Middle frontal gyrus (tissue), 1 donor: ENCODE results near the gene FAM81A.
"Not testable (repeated sequence)": the region's sequence is repeated elsewhere in the genome, so short reads cannot be mapped to it uniquely, and the experiment has no call there.

ENCODE experiments used
- DNase-seq: peaks from one replicate; pipeline ENCODE4 v3.0.0-alpha.2; 2015; ENCODE audit warnings: low spot score; ENCODE audit errors: extremely low spot score

FAM81A gene

DNA sequence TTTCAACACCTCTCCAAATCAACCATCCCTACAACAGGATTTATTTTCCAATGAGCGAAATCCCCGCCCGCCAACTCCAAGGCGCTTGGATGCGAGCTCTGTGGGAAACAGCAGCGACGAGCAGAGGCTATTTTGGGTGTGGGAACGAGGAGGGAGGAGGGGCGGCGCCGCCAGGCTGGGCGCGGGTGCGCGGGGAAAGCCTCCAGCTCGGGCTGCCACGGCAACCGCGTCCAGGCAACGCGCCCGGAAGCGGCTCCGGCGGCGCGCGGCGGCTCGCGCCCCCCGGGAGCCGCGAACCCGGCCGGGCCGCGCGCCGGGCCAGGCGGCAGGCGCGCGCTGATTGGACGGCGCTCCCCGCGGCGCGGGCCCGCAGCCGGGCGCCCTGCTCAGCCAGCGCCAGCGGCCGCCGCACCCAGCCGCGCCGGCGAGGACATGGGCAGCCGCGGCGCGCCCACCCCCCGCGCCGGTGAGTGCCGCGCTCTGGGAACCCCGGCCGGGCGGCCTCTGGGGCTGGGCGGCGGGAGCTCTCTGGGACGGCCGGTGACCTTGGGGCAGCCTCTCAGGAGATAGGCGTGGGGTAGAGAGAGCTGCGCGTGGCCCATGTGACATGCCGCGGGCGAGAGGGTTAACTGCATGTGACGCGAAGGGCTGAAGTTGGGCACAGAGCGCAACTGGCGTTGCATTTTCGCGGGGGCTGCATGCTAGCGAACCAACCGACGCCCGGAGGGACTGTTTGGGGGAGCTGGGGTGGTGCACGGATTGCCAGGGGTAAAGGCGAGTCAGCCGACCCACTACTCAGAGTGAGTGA lies at the start of gene FAM81A:
FAM81A (plus strand) TSS at position 370 of the 808 bp plus-strand sequence. CDS start 20,441 bp downstream, outside the sequence.
- DNase-seq: peak; percentile 74

DNA sequence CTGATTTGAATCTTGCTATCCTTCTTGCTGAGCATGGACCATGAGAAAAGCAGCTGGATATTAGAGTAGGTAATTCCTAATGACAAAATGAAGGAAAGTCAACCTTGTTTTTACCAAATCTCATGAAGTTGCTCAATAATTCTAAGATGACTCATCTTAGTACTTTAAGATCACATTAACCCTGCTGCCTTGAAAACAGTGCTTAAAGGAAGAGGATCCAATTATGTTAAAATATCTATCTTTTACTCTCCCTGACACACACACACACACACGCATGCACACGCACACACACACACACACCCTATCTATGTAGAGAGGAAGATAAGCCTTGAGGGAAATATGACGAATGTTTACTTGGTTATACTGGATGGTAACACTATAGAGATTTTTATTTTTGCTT lies 49.3 kb upstream of the FAM81A start:
- no peak for DNase-seq

DNA sequence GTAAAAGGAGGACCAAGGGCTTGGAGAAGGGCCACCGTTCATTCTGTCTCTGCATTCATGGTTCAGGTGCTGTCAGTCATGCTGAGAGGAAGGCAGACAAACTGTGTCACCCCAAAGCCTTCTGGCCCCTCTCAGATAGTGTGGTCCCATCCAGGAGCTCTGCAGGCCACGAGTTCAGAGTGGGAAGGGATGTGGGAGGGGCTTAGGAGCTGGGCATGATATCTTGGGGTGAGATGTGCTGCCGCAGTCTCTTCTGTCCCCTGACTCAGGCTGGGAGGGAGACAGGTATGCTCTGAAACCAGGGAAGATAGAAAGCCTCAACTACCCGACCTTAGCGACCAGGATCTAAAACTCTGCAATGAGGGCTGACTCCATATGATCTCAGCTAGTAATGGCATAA lies 45.7 kb upstream of the FAM81A start:
- no peak for DNase-seq

DNA sequence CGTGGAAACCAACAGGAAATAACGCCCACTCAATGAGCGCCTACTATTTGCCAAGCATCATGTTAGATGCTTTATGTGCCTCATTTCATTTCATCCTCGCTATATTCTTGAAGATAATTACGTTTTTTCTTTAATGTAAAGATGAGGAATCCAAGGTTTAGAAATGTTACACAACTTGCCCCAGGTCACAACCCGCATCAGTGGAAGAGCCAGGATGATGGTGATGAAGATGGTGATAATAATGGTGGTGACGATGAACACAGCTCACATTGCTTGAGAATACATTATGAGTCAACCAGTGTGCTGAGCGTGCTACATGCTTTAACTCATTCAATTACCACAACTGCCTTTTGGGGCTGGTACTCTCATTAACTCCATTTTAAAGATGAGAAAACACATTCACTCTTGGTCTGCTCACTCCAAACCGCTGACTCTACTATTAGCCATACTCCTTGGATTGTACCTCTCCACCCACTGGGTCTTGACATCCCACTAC lies 43.8 kb upstream of the FAM81A start:
- no peak for DNase-seq

DNA sequence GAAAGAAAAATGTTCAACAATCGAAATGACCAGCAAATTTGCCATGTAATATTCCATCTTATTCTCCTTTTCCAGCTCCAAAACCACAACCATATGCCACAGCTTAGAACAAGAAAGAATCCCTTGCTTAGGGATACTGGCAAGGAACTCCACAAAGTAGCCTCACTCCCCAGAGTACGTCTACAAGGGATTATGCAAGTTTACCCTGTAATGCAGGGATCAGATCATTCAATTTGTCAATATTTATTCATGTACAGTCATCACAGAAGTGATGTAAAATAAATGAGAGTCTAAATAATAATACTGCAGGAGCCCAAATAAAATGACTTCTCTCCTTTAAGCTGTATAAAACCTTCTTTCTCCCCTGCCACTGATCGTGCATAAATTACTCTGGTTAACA lies 41.8 kb upstream of the FAM81A start:
- no peak for DNase-seq

DNA sequence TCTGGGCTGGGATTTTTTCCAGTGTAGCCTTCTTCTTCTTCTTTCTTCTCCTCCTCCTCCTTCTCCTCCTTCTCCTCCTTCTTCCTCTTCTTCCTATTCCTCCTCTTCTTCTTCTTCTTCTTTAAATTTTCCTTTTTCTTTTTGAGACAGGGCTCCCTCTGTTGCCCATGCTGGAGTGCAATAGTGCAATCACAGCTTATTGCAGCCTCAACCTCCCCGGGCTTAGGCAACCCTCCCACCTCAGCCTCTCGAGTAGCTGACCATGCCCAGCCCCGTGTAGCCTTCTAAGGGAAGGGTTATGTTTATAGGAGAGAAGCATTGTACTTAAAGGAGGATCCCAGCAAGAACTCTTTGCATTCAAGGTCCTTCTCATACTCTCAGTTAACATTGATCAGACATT lies 41.3 kb upstream of the FAM81A start:
- no peak for DNase-seq

DNA sequence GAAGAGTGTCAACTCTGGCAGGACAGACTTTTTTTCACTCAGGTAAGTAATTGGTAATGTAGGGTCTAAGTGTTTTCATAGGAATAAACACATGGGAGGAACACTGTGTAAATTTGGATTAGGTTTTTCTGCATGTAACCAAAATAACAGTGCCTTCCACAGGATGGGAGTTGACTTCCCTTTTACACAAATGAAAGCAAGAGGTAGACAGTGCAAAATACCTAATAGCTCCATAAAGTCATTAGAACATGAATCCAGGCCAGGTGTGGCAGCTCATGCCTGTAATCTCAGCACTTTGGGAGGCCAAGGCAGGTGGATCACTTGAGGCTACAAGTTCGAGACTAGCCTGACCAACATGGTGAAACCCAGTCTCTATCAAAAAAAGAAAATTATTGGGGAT lies 39.8 kb upstream of the FAM81A start:
- DNase-seq: no peak

DNA sequence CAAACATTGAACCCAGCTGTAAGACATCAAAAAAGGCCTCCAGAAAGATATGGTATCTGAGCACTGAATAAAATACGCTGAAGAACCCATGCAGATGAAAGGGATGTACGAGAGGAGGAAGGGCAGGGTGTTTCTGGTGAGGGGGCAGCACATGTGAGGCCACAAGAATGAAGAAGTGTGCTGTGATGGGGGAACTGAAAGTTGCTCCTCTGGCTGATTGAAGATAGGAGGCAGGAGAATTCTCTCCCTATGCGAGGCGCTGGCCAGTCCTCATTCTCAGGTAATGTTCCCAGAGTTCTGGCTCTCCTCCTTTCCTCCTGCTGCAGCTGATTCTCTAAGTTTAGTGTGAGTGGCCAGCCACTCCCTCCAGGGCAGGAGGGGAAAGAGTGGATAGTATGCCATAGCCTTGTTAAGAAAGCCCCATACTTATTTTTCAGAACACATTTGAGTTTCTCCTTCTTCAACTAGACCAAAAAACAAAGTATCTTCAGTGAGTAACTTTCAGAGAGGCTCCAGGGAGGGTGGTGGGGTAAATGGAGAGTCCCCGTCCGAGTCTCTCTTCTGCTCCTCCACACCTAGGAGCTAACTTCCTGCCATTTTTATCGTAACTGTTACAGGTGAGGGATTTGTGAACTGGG lies 38.4 kb upstream of the FAM81A start:
- DNase-seq: no peak

DNA sequence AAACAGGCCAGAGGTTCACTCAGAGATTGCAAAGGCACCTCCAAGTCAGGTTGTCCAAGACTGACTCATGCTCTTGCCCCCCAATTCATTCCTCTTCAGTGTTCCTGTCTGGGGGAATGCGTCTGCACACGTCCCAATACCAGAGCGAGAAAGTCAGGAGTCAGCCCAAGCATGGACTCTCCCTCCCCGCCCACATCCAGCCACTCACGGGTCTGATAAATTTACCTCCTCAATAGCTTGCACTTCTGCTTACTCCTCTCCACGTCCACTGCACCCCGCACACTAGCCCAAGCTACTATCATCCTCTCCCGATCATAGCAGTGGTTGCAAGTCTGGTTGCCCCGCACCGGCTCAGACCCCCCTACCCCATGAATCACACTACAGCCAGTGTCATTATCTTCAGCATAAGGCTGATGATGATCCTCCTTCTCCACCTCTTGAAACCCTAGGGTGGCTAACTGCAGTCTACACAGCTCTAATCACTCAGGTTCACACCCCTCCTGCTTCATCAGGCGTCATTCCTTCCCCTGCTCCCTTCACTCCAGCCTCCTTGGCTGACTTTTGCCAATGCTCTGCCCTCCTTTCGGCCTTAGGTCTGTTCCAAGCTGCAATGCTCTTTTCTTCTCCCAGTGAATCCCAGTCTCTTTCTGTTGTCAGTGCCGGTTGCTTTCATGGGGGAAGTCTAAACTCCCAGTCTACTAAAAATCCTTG lies 37.7 kb upstream of the FAM81A start:
- DNase-seq: no peak

DNA sequence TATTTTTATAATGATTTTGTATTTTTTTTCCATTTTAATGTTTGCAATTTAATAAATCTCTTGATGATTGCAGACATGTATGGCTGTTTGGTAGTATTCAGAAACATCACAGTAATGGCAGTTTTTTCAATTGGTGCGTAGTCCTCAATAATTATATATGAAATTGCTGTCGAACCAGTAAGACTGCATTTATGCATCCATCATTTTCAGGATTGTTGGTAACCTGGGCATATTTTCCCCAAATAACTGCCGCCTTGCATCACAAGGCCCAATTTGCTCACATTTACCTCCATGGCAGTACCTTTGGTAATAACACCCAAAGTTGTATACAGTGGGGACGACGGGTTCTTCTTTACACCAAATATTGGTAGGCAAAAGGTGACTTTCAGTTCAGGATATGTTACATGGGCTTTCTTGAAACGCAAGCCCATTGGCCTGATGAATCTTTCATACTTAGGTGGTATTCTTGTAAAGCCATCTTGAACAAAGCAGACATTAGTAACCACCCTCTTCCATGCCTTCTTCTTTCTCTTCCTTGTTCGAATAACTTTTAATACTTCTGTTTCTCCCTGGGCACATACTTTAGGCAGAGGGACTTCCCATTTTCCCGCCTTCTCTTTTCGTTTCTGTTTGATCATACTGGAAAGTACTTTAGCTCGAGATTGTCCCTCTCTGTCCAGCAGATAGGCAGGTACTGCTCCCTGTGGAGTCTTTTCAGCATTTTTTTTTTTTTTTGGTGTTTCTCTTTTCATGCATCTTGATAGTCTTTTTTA lies 36.7 kb upstream of the FAM81A start:
- DNase-seq: not testable (repeated sequence)

DNA sequence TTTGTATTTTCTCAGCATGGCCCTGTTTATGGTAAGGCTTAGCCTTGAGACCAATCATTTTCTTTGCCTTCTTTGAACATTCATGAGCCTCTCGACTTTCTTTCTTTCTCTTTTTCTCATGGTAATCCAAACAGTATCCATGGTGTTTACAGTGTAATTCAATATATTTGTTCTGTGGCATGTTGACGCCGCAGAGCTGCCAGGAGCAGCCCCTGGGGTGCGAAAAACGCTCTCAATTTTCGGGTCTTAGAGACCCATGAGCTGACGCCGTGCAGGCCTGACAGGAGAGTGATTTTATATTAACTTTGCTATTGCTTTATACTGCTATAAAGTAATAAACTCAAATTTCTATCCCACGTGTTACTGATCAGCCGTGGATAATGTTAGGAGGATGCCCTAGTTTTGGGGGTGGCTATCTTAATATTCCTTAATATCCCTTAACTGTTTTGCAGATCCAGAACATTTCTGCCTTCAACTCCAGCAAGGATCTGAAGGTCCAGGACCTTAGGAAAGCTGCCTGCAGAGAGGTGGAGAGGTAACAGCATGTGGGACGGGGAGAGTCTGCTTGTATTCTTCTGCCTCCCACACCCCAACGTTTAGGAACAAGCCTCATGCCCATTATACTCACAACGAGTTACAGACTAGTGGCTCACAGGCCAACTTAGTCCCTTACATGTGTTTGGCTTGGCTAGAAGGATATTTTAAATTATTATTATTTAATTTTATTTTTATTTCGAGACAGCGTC lies 36.0 kb upstream of the FAM81A start:
- DNase-seq: no peak

DNA sequence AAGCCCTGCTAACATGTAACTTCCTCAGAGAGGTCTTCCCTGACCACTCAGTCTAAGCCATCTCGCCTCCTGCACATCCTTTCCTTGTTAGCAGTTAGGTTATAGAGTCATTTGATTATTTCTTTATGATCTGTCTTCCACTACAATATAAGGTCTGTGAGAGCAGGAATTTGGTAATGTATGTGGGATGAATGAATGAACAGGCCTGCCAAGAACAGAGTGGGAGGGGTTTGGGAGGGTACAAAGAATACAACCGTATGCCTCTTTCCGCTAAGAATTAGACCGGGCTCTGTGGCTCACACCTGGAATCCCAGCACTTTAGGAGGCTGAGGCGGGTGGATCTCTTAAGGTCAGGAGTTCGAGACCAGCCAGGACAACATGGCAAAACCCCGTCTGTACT lies 32.9 kb upstream of the FAM81A start:
- DNase-seq: no peak

DNA sequence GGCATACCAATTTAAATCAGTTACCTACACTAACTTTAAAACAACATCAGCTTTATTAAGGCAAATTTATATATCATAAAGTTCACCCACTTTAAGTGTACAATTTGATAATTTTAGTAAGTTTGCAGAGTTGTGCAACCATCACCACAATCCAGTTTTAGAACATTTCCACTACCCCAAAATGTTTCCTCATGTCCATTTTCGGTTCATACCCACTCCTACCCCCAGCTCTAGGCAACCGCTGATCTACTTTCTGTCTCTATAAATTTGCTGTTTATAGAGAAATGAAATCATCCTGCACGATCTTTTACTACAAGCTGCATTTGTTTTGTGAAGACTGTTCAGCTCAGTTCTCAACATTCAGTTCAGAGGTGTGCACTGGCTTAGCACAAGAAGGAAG lies 31.5 kb upstream of the FAM81A start:
- no peak for DNase-seq

DNA sequence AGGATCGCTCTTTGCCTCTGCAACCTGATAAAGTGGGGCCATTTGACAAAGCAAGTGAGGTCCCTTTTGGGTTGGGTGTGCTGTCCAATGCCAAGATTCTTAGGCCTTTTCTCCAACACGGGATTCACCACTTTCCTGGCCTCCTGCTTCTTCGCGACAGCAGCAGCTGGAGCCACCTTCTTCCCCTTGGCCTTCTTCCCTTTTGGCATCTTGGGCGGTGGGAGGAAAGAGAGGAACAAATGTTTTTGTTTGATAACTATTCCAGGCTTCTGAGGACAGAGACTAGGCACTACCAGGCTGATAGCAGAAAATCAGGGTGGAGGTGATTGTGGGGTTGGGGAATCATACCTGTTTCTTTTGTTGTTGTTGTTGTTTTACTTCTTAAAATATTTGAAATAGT lies 30.0 kb upstream of the FAM81A start:
- no peak for DNase-seq

DNA sequence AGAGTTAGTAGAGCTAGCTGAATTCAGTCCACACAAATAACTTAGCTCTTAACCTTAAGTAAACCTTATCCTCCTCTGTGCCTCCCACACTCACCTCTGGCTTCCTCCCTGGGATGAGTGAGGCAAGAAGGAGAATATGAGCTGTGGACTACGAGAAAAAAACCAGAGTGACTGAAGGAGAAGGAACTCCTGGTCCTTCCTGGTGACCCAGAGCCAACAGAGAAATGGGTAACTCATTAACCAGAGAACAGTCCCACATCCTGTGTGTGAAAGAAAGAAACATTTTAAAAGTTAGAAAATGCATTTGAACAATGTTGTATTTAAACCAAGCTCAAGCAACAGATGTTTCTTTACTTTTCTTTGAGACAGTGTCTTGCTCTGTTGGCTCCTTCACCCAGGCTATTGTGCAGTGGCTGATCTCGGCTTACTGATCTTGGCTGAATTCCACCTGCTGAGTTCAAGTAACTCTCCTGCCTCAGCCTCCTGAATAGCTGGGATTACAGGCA lies 27.5 kb upstream of the FAM81A start:
- DNase-seq: no peak

DNA sequence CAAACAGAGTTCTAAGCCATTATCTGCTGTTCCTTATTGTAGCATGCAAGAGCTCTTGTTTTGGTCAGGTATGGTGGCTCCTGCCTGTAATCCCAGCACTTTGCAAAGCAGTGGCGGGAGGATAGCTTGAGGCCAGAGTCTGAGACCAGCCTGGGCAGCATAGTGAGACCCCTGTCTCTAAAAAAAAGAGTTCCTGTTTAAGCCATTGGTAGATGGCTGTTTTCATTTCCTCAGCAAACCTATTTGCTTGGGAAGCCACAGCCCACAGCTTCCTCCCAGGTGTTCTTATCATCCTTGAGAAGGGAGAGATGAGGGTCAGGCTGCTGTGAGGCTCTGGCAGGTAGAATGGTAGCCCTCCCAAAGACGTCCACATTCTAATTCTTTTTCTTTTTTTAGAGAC lies 24.4 kb upstream of the FAM81A start:
- no peak for DNase-seq

DNA sequence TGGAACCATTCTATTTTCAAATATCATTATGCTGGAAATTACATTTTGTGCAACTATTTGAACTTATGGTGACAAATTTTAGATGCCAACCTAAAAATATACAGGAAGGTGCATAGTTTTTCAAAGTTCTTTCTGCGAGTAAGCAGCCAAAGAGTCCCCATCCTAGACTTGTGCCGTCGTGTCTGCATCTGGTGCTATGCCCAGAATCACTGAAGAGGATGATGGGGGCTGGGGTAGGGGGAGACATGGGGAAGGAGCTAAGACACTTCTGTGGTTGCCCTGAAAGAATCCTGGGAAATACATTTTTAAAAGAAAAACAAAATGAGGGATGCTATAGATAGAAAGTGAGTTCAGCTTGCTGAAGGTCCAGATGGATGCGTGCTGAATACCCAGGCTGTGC lies 21.2 kb upstream of the FAM81A start:
- DNase-seq: no peak

DNA sequence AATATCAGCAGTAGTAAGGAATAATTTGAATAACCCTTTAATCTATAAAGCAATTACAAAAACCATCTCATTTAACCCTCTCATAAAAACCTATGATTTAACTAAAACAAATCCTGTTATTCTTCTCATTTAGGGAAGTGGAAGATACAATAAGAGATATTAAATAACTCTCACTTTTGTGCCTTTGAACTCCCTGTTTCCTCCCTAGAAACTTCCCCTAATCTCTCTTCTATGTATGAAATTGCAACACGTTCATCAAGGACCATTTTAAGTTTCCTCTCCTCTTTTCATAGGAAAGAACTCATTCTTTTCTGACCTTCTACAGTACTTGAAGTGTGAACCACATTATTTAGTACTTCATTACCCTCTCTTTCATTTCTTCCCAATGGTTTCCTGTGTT lies 18.8 kb upstream of the FAM81A start:
- DNase-seq: no peak

DNA sequence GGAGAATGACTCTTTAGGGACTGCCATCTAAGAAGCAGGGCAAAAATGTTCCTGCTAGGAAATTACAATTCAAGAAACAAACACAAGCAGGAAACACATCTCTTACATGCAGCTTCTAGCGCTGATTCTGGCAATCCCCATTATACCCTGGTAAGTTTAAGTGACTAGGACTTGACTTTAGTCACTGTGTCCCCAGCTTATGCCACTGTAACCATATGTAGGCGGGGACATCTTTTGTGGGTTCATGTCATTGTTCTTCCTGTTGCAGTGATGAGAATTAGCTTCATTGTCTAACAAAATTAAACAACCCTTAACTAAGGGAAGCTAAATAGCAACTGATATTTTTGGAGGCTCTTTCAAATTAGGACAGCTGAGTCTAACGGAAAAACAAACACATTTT lies 17.9 kb upstream of the FAM81A start:
- no peak for DNase-seq

DNA sequence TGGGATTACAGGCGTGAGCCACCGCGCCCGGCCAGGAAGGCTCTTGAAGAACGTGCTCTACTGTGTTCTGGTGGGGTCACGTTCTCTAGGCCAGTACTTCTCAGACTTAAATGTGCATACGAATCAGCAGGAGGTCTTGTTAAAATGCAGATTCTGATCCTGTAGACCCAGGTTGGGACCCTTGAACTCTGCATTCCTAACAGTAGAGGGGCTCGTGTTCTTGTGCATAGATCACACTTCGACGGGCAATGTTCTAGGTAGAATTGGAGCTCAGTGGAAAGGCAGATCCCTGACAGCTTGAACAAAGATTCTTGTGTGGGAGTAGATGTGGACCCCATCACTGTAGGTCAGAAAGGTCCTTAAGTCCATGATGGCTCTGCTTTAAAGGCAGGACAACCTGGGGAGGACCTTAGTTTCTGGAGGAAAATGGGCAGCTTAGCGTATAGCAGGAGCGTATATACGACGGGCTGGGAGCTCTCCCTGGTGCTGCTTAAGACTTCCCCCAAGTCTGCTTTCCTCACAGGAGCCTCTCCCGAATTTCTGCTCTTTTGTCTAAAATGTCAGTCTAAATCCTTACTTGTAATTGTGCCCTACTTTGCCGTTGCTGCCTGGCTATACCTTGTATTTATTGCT lies 16.9 kb upstream of the FAM81A start:
- DNase-seq: no peak
